HCT116 (cell line): ENCODE measurements around the gene SOX30. TPM values are rescaled to one million over a fixed set of nuclear protein-coding genes. Genes with fewer than 3 reads are reported as not detected.

ENCODE experiments used
- ATAC-seq: fragments of 200-7000 bp; cut with Tn5 transposase; 2 replicates; pipeline ENCODE4 v1.9.1; 2020; ENCODE audit warnings: mild to moderate bottlenecking, moderate library complexity
- BruUV-seq: library from RNA; stranded (reverse); fragments of 400-500 nt; replicated peaks from 2 replicates; lab custom pipeline; 2021; lab: Mats Ljungman, UMichigan
- CTCF ChIA-PET: fragments of 300-600 bp; sonication (Branson Sonifier 250); formaldehyde crosslinking; loops from one replicate; lab custom pipeline; 2021; ENCODE audit warnings: antibody characterized with exemption; lab: Charles Lee
- POLR2A ChIA-PET: fragments of 300-600, 350-600 bp; sonication (Branson Sonifier 250); formaldehyde crosslinking; loops from one replicate; lab custom pipeline; 2021; ENCODE audit warnings: antibody characterized with exemption; lab: Charles Lee
- RAD21 ChIA-PET, 2 experiments: fragments of 300-600 bp; sonication (Branson Sonifier 250); formaldehyde crosslinking; loops; one replicate each; lab custom pipeline; 2023; ENCODE audit warnings: low total read pairs in 2 of 2; ENCODE audit not compliant: uncharacterized antibody in 2 of 2, unreplicated experiment in 2 of 2, low non-redundant PET in 1 of 2; lab: Charles Lee
- DNase-seq: peaks from one replicate; pipeline ENCODE4 v3.0.0-alpha.2; 2010; ENCODE audit warnings: low read depth, low spot score
- H2AFZ ChIP-seq: fragments of 200-600 bp; shearing (Covaris generic), sonication (generic); 2 replicates; pipeline ENCODE4 v1.6.1; 2017; ENCODE audit warnings: low read depth, mixed run types, mixed read lengths, antibody characterized with exemption, low read length; ENCODE audit not compliant: poor library complexity, severe bottlenecking
- H3K27ac ChIP-seq: 2 replicates; pipeline ENCODE4 v1.5.1; 2012; ENCODE audit warnings: low read depth, low read length
- H3K27me3 ChIP-seq: fragments of 200-600 bp; sonication (generic); 2 replicates; pipeline ENCODE4 v1.6.1; 2016; ENCODE audit warnings: mixed run types, low read length, mixed read lengths; ENCODE audit not compliant: insufficient read depth
- H3K36me3 ChIP-seq, 2 experiments: fragments of 200-500 bp in 1 of 2; fragments of 200-600 bp in 1 of 2; sonication (Bioruptor generic) in 1 of 2; sonication (generic) in 1 of 2; 2 replicates each; pipeline versions ENCODE4 v1.5.1 to v1.6.1; 2014 to 2016; ENCODE audit warnings: low read length in 2 of 2, inconsistent platforms in 1 of 2, mixed read lengths in 1 of 2, mixed run types in 1 of 2; ENCODE audit not compliant: insufficient read depth in 2 of 2, control insufficient read depth in 1 of 2
- H3K4me1 ChIP-seq, 2 experiments: fragments of 200-600 bp in 1 of 2; sonication (generic) in 1 of 2; 2 replicates each; pipeline versions ENCODE4 v1.5.1 to v1.6.1; 2012 to 2017; ENCODE audit warnings: low read length in 2 of 2, inconsistent platforms in 1 of 2, mild to moderate bottlenecking in 1 of 2, mixed read lengths in 1 of 2, mixed run types in 1 of 2, moderate library complexity in 1 of 2; ENCODE audit not compliant: insufficient read depth in 2 of 2, control insufficient read depth in 1 of 2
- H3K4me2 ChIP-seq: fragments of 200-600 bp; sonication (generic); 2 replicates; pipeline ENCODE4 v1.6.1; 2017; ENCODE audit warnings: mixed run types, low read length, mixed read lengths
- H3K4me3 ChIP-seq, 2 experiments: fragments of 200-600 bp in 1 of 2; sonication (generic) in 1 of 2; replicated peaks in 1 of 2; 2 replicates each; pipeline ENCODE4 v1.5.1; 2011 to 2016; ENCODE audit warnings: low read length in 2 of 2, control low read depth in 1 of 2, low read depth in 1 of 2, mild to moderate bottlenecking in 1 of 2, mixed read lengths in 1 of 2, mixed run types in 1 of 2
- H3K79me2 ChIP-seq: fragments of 200-600 bp; sonication (generic); 2 replicates; pipeline ENCODE4 v1.6.1; 2017; ENCODE audit warnings: mild to moderate bottlenecking, mixed run types, low read length, moderate library complexity, mixed read lengths; ENCODE audit not compliant: insufficient read depth
- H3K9ac ChIP-seq: fragments of 200-600 bp; sonication (generic); 2 replicates; pipeline ENCODE4 v1.6.1; 2016; ENCODE audit warnings: low read length, mixed read lengths
- H3K9me2 ChIP-seq: fragments of 200-600 bp; sonication (generic), shearing (Covaris generic); 2 replicates; pipeline ENCODE4 v1.6.1; 2017; ENCODE audit warnings: mixed run types, mild to moderate bottlenecking, moderate library complexity; ENCODE audit not compliant: insufficient read depth
- H3K9me3 ChIP-seq, 2 experiments: fragments of 200-500 bp in 1 of 2; fragments of 200-600 bp in 1 of 2; sonication (Bioruptor generic) in 1 of 2; sonication (generic) in 1 of 2; 2 replicates each; pipeline ENCODE4 v1.6.1; 2014 to 2017; ENCODE audit warnings: low read length in 2 of 2, mixed read lengths in 2 of 2, inconsistent platforms in 1 of 2, low read depth in 1 of 2, mild to moderate bottlenecking in 1 of 2, mixed run types in 1 of 2, moderate library complexity in 1 of 2; ENCODE audit not compliant: control insufficient read depth in 1 of 2, insufficient read depth in 1 of 2
- H4K20me1 ChIP-seq: fragments of 200-600 bp; sonication (generic), shearing (Covaris generic); 2 replicates; pipeline ENCODE4 v1.6.1; 2017; ENCODE audit warnings: mixed run types, mild to moderate bottlenecking, moderate library complexity; ENCODE audit not compliant: insufficient read depth
- CBX3 ChIP-seq: IDR thresholded peaks from 2 replicates; pipeline ENCODE4 v1.6.1; 2012; ENCODE audit warnings: low read depth
- EGR1 ChIP-seq: IDR thresholded peaks from 2 replicates; pipeline ENCODE4 v1.6.1; 2012; ENCODE audit warnings: low read depth
- ELF1 ChIP-seq: IDR thresholded peaks from 2 replicates; pipeline ENCODE4 v1.6.1; 2012; ENCODE audit warnings: low read depth, borderline replicate concordance
- EZH2 ChIP-seq: fragments of 200-600 bp; sonication (generic); IDR thresholded peaks from 2 replicates; pipeline ENCODE4 v1.6.1; 2017; ENCODE audit warnings: antibody characterized with exemption, mixed run types
- EZH2phosphoT487 ChIP-seq: fragments of 200-600 bp; IDR thresholded peaks from 2 replicates; pipeline ENCODE4 v1.6.1; 2018; ENCODE audit warnings: antibody characterized with exemption, borderline replicate concordance
- JUND ChIP-seq: IDR thresholded peaks from 2 replicates; pipeline ENCODE4 v1.6.1; 2012
- MAX ChIP-seq: IDR thresholded peaks from 2 replicates; pipeline ENCODE4 v1.6.1; 2012
- POLR2A ChIP-seq: IDR thresholded peaks from 2 replicates; pipeline ENCODE4 v1.7.0; 2011; ENCODE audit warnings: borderline replicate concordance; ENCODE audit not compliant: insufficient read depth, insufficient read length; ENCODE audit errors: extremely low read depth
- RAD21 ChIP-seq: IDR thresholded peaks from 2 replicates; pipeline ENCODE4 v1.6.1; 2012; ENCODE audit warnings: low read depth, mild to moderate bottlenecking
- TCF7L2 ChIP-seq: IDR thresholded peaks from 2 replicates; pipeline ENCODE4 v1.7.0; 2011; ENCODE audit warnings: borderline replicate concordance, inconsistent platforms; ENCODE audit not compliant: insufficient read depth, insufficient read length; ENCODE audit errors: extremely low read depth
- YY1 ChIP-seq: IDR thresholded peaks from 2 replicates; pipeline ENCODE4 v1.6.1; 2011; ENCODE audit warnings: low read length, low read depth, moderate library complexity, mild to moderate bottlenecking; ENCODE audit not compliant: insufficient replicate concordance; ENCODE audit errors: extremely low read depth
- ZFX ChIP-seq: fragments of 450-650 bp; IDR thresholded peaks from 2 replicates; pipeline ENCODE4 v1.6.1; 2017
- ZNF274 ChIP-seq: fragments of 200-500 bp; sonication (Bioruptor generic); IDR thresholded peaks from 2 replicates; pipeline ENCODE4 v1.6.1; 2014; ENCODE audit warnings: mild to moderate bottlenecking, low read depth, low read length, inconsistent platforms
- intact Hi-C: fragments of 100-400 bp; cut with micrococcal nuclease; formaldehyde crosslinking; loops from 2 replicates; pipeline ENCODE4 v1.10.0; 2022
- total RNA-seq: library from RNA; stranded (reverse); gene quantifications from one replicate; pipeline ENCODE4 v1.2.1, GENCODE V29; 2021; ENCODE audit not compliant: unreplicated experiment
- TF ChIP-seq, protein P1 (sequence below), 3 experiments: fragments of 200-600 bp in 1 of 3; sonication (generic) in 1 of 3; IDR thresholded peaks in 2 of 3; conservative IDR thresholded peaks in 1 of 3; 2 replicates each; pipeline ENCODE4 v1.5.1; 2012 to 2017; ENCODE audit warnings: low read depth in 2 of 3, low read length in 2 of 3, antibody characterized with exemption in 1 of 3, borderline replicate concordance in 1 of 3, control low read depth in 1 of 3, mild to moderate bottlenecking in 1 of 3, mixed read lengths in 1 of 3, mixed run types in 1 of 3, moderate library complexity in 1 of 3; ENCODE audit not compliant: insufficient read depth in 1 of 3
- TF ChIP-seq, protein P2 (sequence below): IDR thresholded peaks from 2 replicates; pipeline ENCODE4 v1.6.1; 2012; ENCODE audit warnings: low read depth
- TF ChIP-seq, protein P3 (sequence below): IDR thresholded peaks from 2 replicates; pipeline ENCODE4 v1.6.1; 2012

Gene SOX30
- total RNA-seq, 1 experiment from 2014 or later = 0.27 TPM

DNA sequence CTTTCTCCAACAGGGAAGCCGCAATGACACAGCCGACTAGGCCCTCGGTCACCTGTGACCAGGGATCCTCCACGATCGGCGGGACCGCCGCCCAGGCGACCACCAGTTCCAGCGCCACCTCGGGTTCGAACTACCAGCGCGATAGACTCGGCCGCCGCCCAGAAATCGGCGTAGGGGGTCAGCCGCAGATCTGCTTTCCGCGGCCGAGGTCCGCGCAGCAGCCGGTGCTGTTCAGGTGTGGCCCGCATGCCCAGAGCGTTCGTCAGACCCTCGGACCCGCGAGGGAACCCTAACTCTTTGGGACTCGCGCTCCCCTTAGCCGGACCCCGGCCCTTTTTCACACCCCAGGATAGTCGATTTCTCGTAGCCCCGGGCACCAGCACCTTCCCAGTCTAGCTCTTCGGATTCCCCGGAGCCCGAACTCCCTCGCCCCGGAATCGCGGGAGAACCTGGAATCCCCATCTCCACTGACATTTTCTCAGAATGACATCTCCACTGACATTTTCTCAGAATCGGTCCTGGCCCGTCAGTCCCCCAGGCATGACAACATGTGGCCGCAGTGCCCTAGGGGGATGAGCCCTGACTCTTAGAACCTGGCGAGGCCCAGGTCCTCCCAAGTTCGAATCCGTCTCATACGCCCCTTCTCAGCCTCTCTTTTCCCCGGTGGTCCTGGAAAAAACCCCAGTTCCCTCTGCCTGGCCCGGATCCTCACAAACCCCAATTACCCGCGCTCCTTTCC lies 19.5 kb upstream of the SOX30 start:
- Histone ChIP-seq H3K27ac (no peak overlapping the region), H3K9me3 (no peaks in the 10 kb centered on the region)
- DNase-seq = no peak
- TF ChIP-seq MAX = no peak
- TF ChIP-seq ELF1 = no peak
- TF ChIP-seq YY1 = no peak
- no peak for TF ChIP-seq CBX3
- no peak for TF ChIP-seq ZFX
- no peak for TF ChIP-seq JUND
- no peak for TF ChIP-seq ZNF274
- TF ChIP-seq, protein P1, sequence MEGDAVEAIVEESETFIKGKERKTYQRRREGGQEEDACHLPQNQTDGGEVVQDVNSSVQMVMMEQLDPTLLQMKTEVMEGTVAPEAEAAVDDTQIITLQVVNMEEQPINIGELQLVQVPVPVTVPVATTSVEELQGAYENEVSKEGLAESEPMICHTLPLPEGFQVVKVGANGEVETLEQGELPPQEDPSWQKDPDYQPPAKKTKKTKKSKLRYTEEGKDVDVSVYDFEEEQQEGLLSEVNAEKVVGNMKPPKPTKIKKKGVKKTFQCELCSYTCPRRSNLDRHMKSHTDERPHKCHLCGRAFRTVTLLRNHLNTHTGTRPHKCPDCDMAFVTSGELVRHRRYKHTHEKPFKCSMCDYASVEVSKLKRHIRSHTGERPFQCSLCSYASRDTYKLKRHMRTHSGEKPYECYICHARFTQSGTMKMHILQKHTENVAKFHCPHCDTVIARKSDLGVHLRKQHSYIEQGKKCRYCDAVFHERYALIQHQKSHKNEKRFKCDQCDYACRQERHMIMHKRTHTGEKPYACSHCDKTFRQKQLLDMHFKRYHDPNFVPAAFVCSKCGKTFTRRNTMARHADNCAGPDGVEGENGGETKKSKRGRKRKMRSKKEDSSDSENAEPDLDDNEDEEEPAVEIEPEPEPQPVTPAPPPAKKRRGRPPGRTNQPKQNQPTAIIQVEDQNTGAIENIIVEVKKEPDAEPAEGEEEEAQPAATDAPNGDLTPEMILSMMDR (IDR thresholded peaks at IDR 0.05 in 2 of 3, conservative IDR thresholded peaks at IDR 0.05 in 1 of 3; ENCODE audit: borderline replicate concordance in 1 of 3, insufficient read depth in 1 of 3, low read depth in 2 of 3, low read length in 2 of 3) = no peak
- TF ChIP-seq EZH2 = no peak
- no peak for TF ChIP-seq RAD21
- TF ChIP-seq POLR2A = no peak
- TF ChIP-seq, protein P2, sequence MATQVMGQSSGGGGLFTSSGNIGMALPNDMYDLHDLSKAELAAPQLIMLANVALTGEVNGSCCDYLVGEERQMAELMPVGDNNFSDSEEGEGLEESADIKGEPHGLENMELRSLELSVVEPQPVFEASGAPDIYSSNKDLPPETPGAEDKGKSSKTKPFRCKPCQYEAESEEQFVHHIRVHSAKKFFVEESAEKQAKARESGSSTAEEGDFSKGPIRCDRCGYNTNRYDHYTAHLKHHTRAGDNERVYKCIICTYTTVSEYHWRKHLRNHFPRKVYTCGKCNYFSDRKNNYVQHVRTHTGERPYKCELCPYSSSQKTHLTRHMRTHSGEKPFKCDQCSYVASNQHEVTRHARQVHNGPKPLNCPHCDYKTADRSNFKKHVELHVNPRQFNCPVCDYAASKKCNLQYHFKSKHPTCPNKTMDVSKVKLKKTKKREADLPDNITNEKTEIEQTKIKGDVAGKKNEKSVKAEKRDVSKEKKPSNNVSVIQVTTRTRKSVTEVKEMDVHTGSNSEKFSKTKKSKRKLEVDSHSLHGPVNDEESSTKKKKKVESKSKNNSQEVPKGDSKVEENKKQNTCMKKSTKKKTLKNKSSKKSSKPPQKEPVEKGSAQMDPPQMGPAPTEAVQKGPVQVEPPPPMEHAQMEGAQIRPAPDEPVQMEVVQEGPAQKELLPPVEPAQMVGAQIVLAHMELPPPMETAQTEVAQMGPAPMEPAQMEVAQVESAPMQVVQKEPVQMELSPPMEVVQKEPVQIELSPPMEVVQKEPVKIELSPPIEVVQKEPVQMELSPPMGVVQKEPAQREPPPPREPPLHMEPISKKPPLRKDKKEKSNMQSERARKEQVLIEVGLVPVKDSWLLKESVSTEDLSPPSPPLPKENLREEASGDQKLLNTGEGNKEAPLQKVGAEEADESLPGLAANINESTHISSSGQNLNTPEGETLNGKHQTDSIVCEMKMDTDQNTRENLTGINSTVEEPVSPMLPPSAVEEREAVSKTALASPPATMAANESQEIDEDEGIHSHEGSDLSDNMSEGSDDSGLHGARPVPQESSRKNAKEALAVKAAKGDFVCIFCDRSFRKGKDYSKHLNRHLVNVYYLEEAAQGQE = no peak
- TF ChIP-seq, protein P3, sequence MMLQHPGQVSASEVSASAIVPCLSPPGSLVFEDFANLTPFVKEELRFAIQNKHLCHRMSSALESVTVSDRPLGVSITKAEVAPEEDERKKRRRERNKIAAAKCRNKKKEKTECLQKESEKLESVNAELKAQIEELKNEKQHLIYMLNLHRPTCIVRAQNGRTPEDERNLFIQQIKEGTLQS = no peak
- TF ChIP-seq EZH2phosphoT487 = no peak
- no peak for TF ChIP-seq TCF7L2
- TF ChIP-seq EGR1 = no peak
- TF ChIP-seq, all 23 proteins: peak for 0
- Histone ChIP-seq H4K20me1 (no peaks in the 10 kb centered on the region), H3K4me3 (no peak overlapping the region), H3K27me3 (no peaks in the 10 kb centered on the region), H3K9ac (no peak overlapping the region), H2AFZ (no peak overlapping the region), H3K79me2 (no peaks in the 10 kb centered on the region), H3K4me2 (no peak overlapping the region), H3K9me2 (no peaks in the 10 kb centered on the region), H3K36me3 (no peaks in the 10 kb centered on the region), H3K4me1 (peaks cover 0 to 3% of the 10 kb centered on the region in 2 experiments; a peak in 1 of 4 replicates)
- ChIA-PET POLR2A (no interaction called here), RAD21 (no interaction called here), CTCF (no interaction called here)
- ATAC-seq = no peak
- BruUV-seq = no TSS peak
- intact Hi-C loops = no loop called here
